Measurements from ENCODE around the gene RCN1.

- TF ChIP-seq CTCF (IDR thresholded peaks at IDR 0.05) (no peak), POLR2A (IDR thresholded peaks at IDR 0.05) (no peak)
Measured at GRCh38 chr11:32109592-32109991, 18.7 kb downstream of the RCN1 start.

All from body of pancreas (tissue), 4 donors.